CD14-positive monocyte (primary cell): ENCODE measurements around the gene TXNRD1. TPM values are rescaled to one million over a fixed set of nuclear protein-coding genes. Genes with fewer than 3 reads are reported as not detected.
A peak's percentile ranks its signal among the peaks of the same experiment; 100 is the strongest.

Source experiments
- DNase-seq, 3 donors: peaks; one replicate each; pipeline ENCODE4 v3.0.0-alpha.2; 2011 to 2022
- H2AFZ ChIP-seq: 2 replicates; pipeline ENCODE4 v1.6.0; 2012; ENCODE audit warnings: mild to moderate bottlenecking, low read depth, low read length, inconsistent platforms; ENCODE audit not compliant: insufficient read depth, poor library complexity, severe bottlenecking
- H3K27ac ChIP-seq, 2 donors: 1 replicate in 1 of 2; 2 replicates in 1 of 2; pipeline ENCODE4 v1.5.1; 2012 to 2013; ENCODE audit warnings: low read length in 2 of 2, control low read depth in 1 of 2, inconsistent platforms in 1 of 2, low read depth in 1 of 2, mild to moderate bottlenecking in 1 of 2
- H3K27me3 ChIP-seq, 2 donors: one replicate each; pipeline versions ENCODE4 v1.6.0 to v1.6.1; 2011 to 2013; ENCODE audit warnings: low read length in 2 of 2; ENCODE audit not compliant: control insufficient read depth in 2 of 2, insufficient read depth in 2 of 2
- H3K36me3 ChIP-seq, 2 donors: replicated peaks in 1 of 2; 1 replicate in 1 of 2; 2 replicates in 1 of 2; pipeline versions ENCODE4 v1.5.1 to v1.6.1; 2012 to 2013; ENCODE audit warnings: low read length in 2 of 2, control low read depth in 1 of 2, inconsistent platforms in 1 of 2, mild to moderate bottlenecking in 1 of 2; ENCODE audit not compliant: insufficient read depth in 2 of 2, control insufficient read depth in 1 of 2
- H3K4me1 ChIP-seq, 2 donors: 1 replicate in 1 of 2; 2 replicates in 1 of 2; pipeline versions ENCODE4 v1.5.1 to v1.6.1; 2012 to 2013; ENCODE audit warnings: low read length in 2 of 2, control low read depth in 1 of 2, inconsistent platforms in 1 of 2, mild to moderate bottlenecking in 1 of 2, moderate library complexity in 1 of 2; ENCODE audit not compliant: insufficient read depth in 2 of 2, control insufficient read depth in 1 of 2
- H3K4me2 ChIP-seq: replicated peaks from 2 replicates; pipeline ENCODE3; 2012; ENCODE audit warnings: low read length, moderate library complexity, mild to moderate bottlenecking; ENCODE audit not compliant: poor library complexity, severe bottlenecking; ENCODE audit errors: extremely low read depth
- H3K4me3 ChIP-seq, 3 experiments: fragments of 200-600 bp in 1 of 3; sonication (generic) in 1 of 3; replicated peaks in 1 of 3; 1 replicate in 2 of 3; 2 replicates in 1 of 3; pipeline ENCODE4 v1.5.1; 2011 to 2013; ENCODE audit warnings: low read length in 3 of 3, mild to moderate bottlenecking in 3 of 3, control low read depth in 2 of 3, low read depth in 2 of 3, inconsistent platforms in 1 of 3, moderate library complexity in 1 of 3
- H3K79me2 ChIP-seq: 2 replicates; pipeline ENCODE4 v1.6.0; 2012; ENCODE audit warnings: mild to moderate bottlenecking, control low read depth, inconsistent platforms, low read length, moderate library complexity; ENCODE audit not compliant: insufficient read depth
- H3K9ac ChIP-seq: 2 replicates; pipeline ENCODE4 v1.6.0; 2017; ENCODE audit warnings: low read length, mild to moderate bottlenecking; ENCODE audit not compliant: insufficient read depth, poor library complexity, severe bottlenecking
- H3K9me3 ChIP-seq, 2 donors: replicated peaks in 1 of 2; 1 replicate in 1 of 2; 2 replicates in 1 of 2; pipeline versions ENCODE4 v1.5.1 to v1.6.1; 2012 to 2013; ENCODE audit warnings: low read length in 2 of 2, control low read depth in 1 of 2; ENCODE audit not compliant: control insufficient read depth in 1 of 2, insufficient read depth in 1 of 2
- H4K20me1 ChIP-seq: 2 replicates; pipeline ENCODE4 v1.6.0; 2012; ENCODE audit warnings: mild to moderate bottlenecking, low read length, control low read depth, moderate library complexity; ENCODE audit not compliant: insufficient read depth
- H3K27ac Mint-ChIP-seq, 7 donors: one replicate each; pipeline ENCODE4 v1.8.0; 2020; ENCODE audit warnings: mild to moderate bottlenecking in 7 of 7, mixed read lengths in 7 of 7, moderate library complexity in 6 of 7, inconsistent platforms in 2 of 7
- H3K27me3 Mint-ChIP-seq, 3 donors: one replicate each; pipeline ENCODE4 v1.8.0; 2021 to 2022; ENCODE audit warnings: low read depth in 3 of 3, mild to moderate bottlenecking in 3 of 3, mixed read lengths in 3 of 3, moderate library complexity in 3 of 3, inconsistent platforms in 1 of 3
- H3K36me3 Mint-ChIP-seq, 2 donors: one replicate each; pipeline ENCODE4 v1.8.0; 2020; ENCODE audit warnings: mixed read lengths in 2 of 2, inconsistent platforms in 1 of 2, mild to moderate bottlenecking in 1 of 2
- H3K4me1 Mint-ChIP-seq: one replicate; pipeline ENCODE4 v1.8.0; 2020; ENCODE audit warnings: mild to moderate bottlenecking, mixed read lengths
- H3K4me3 Mint-ChIP-seq, 2 donors: one replicate each; pipeline ENCODE4 v1.8.0; 2020; ENCODE audit warnings: mild to moderate bottlenecking in 2 of 2, mixed read lengths in 2 of 2, moderate library complexity in 1 of 2
- H3K9me3 Mint-ChIP-seq, 7 donors: one replicate each; pipeline ENCODE4 v1.8.0; 2020 to 2022; ENCODE audit warnings: mixed read lengths in 7 of 7, mild to moderate bottlenecking in 6 of 7, moderate library complexity in 6 of 7, inconsistent platforms in 2 of 7
- WGBS: methylation state at CpG from one replicate; pipeline ENCODE4 v1.1.5; 2013; ENCODE audit warnings: missing lambda C conversion rate; ENCODE audit not compliant: insufficient coverage; 5-methylcytosine and 5-hydroxymethylcytosine counted together
- intact Hi-C, 2 donors: fragments of 100-400 bp; cut with micrococcal nuclease; formaldehyde crosslinking; loops; one replicate each; pipeline versions ENCODE4 v1.15.0 to v1.15.1; 2023
- polyA plus RNA-seq, 3 donors: library from polyadenylated mRNA; depleted of rRNA in 1 of 3; unstranded in 2 of 3; stranded (reverse) in 1 of 3; fragments of 300-500 nt in 2 of 3; fragments of >200 nt in 1 of 3; fragmentation: Illumina TruSeq in 2 of 3; gene quantifications; 1 replicate in 2 of 3; 2 replicates in 1 of 3; pipeline ENCODE4 v1.2.3, GENCODE V29; 2012 to 2021
- TF ChIP-seq, protein P1 (sequence below): fragments of 200-600 bp; IDR thresholded peaks from one replicate; pipeline ENCODE4 v1.8.0; 2022; ENCODE audit warnings: antibody characterized with exemption, mild to moderate bottlenecking

Gene TXNRD1
- polyA plus RNA-seq, 3 donors = 26.9 to 46.1 (median 29.2) TPM

DNA sequence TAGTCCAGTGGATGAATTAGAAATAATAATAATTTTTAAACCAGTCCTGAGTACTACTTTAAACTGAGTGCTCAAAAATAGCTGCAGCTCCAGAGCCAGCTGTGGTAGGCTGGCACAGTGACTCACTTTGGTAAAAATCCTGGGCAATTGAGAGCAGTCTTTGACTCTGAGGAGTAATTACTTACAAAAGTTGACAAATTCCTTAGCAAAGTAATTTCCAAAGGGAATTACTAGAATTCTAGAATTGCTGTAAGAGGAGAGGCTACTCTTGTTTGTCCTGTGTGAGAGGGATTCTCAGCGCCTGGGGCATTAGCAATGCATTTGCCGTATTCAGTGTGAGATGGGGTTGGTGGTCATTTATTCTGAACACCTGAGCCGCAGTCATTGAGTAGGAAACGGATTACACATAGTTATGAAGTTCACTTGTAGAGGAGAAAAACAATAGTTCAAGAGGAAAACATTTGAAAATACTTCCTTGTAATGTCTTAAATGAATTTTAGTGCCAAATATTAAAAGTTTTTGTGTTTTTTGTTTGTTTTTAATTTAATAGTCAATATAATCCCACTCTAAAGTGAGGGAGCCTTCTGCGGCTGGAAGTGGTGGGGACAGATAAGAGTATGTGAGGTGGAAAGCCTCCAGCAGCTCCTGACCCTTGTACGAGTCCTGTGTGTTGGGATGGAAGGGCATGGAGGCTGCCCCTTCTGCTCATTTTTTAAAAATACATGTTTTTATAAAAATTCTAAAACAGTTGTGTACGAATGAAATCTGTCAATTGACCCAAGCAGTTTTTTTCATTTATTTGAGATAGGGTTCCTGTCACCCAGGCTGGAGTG, 129.9 kb downstream of the TXNRD1 start:
- intact Hi-C loops = no loop called here
- Mint-ChIP-seq H3K36me3 (peaks cover 79 to 88% of the 10 kb centered on the region in 2 donors), H3K9me3 (peaks cover 0 to 2% (median 0%) of the 10 kb centered on the region in 7 donors), H3K4me1 (no peaks in the 10 kb centered on the region), H3K27ac (no peak overlapping the region), H3K4me3 (no peak overlapping the region), H3K27me3 (no peaks in the 10 kb centered on the region)
- H4K20me1 ChIP-seq = peaks cover 15% of the 10 kb centered on the region
- no peak overlapping the region for H3K9ac ChIP-seq
- H3K27ac ChIP-seq = no peak overlapping the region
- H3K4me3 ChIP-seq = no peak overlapping the region
- TF ChIP-seq, protein P1, sequence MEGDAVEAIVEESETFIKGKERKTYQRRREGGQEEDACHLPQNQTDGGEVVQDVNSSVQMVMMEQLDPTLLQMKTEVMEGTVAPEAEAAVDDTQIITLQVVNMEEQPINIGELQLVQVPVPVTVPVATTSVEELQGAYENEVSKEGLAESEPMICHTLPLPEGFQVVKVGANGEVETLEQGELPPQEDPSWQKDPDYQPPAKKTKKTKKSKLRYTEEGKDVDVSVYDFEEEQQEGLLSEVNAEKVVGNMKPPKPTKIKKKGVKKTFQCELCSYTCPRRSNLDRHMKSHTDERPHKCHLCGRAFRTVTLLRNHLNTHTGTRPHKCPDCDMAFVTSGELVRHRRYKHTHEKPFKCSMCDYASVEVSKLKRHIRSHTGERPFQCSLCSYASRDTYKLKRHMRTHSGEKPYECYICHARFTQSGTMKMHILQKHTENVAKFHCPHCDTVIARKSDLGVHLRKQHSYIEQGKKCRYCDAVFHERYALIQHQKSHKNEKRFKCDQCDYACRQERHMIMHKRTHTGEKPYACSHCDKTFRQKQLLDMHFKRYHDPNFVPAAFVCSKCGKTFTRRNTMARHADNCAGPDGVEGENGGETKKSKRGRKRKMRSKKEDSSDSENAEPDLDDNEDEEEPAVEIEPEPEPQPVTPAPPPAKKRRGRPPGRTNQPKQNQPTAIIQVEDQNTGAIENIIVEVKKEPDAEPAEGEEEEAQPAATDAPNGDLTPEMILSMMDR = no peak
- H3K4me2 ChIP-seq = no peak overlapping the region
- no peaks in the 10 kb centered on the region for H3K27me3 ChIP-seq
- DNase-seq = no peak
- H3K79me2 ChIP-seq = peaks cover 6% of the 10 kb centered on the region
- no peaks in the 10 kb centered on the region for H3K9me3 ChIP-seq
- H3K36me3 ChIP-seq = peaks cover 87 to 99% of the 10 kb centered on the region in 2 donors
- H3K4me1 ChIP-seq = no peaks in the 10 kb centered on the region
- 100% methylated on average over 3 of the region's 7 CpGs for WGBS
- H2AFZ ChIP-seq = no peak overlapping the region

DNA sequence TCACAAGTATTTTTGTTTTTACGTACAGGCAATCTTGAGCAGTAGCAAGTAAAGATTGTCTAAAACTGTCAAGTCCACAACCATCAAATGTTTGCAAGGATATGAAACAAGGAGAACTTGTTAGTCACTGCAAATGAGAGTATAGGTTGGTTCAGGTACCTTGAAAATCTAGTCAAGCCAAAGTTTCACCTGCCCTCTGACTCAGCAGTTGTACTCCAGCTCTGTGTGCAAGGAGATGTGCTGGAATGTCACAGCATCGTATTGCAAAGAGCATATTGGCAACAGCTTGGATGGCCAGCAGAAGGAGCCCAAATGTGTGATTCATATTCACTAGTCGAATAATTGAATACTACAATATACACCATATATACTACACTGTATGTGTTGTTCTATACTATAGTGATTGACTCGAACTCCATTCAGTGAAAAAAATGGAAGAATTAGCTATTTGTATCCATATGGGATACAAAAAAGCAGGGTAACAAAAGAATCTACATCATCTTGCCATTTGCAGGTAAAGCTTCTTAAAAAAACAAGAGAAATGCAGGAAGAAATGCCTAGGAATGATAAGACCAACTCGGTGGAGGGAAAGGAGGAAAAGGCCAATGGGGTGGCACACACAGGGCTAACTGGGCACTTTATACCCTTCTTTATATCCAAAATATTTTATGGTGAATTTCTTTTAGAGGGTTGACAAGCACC, 131.9 kb downstream of the TXNRD1 start:
- Histone ChIP-seq H3K9me3 (no peaks in the 10 kb centered on the region), H4K20me1 (peaks cover 8% of the 10 kb centered on the region), H3K9ac (no peak overlapping the region), H2AFZ (no peak overlapping the region), H3K4me1 (no peaks in the 10 kb centered on the region), H3K27ac (no peak overlapping the region), H3K36me3 (peaks cover 80 to 99% of the 10 kb centered on the region in 2 donors), H3K4me3 (no peak overlapping the region), H3K27me3 (no peaks in the 10 kb centered on the region), H3K4me2 (no peak overlapping the region), H3K79me2 (peaks cover 6% of the 10 kb centered on the region)
- Mint-ChIP-seq H3K4me3 (no peak overlapping the region), H3K27me3 (peaks cover 0 to 1% (median 0%) of the 10 kb centered on the region in 3 donors), H3K27ac (peak overlapping the region in 1 of 7 donors; percentile 51), H3K4me1 (no peaks in the 10 kb centered on the region), H3K9me3 (peaks cover 0 to 2% (median 0%) of the 10 kb centered on the region in 7 donors), H3K36me3 (peaks cover 75 to 83% of the 10 kb centered on the region in 2 donors)
- WGBS = 100% methylated on average over 1 of the region's 5 CpGs
- TF ChIP-seq, protein P1 = no peak
- intact Hi-C loops = no loop called here
- no peak for DNase-seq
